Endodermal cell (in vitro differentiated cells): ENCODE measurements around the gene DHRS1. TPM values are rescaled to one million over a fixed set of nuclear protein-coding genes. Genes with fewer than 3 reads are reported as not detected.

Experiments used
- DNase-seq: peaks from one replicate; pipeline ENCODE4 v3.0.0-alpha.2; 2017
- H3K27ac ChIP-seq: 2 replicates; pipeline ENCODE4 v1.5.1; 2013; ENCODE audit warnings: mild to moderate bottlenecking, low read depth, low read length, moderate library complexity
- H3K27me3 ChIP-seq: 2 replicates; pipeline ENCODE4 v1.6.1; 2013; ENCODE audit warnings: mild to moderate bottlenecking, low read length, moderate library complexity; ENCODE audit not compliant: insufficient read depth, control insufficient read depth, poor library complexity, severe bottlenecking
- H3K36me3 ChIP-seq: 2 replicates; pipeline ENCODE4 v1.7.0; 2013; ENCODE audit warnings: mild to moderate bottlenecking, low read length, moderate library complexity; ENCODE audit not compliant: control insufficient read depth, insufficient read depth
- H3K4me1 ChIP-seq: one replicate; pipeline ENCODE4 v1.7.0; 2013; ENCODE audit warnings: low read length; ENCODE audit not compliant: control insufficient read depth, insufficient read depth
- H3K4me3 ChIP-seq: 2 replicates; pipeline ENCODE4 v1.5.1; 2013; ENCODE audit warnings: mild to moderate bottlenecking, low read length, moderate library complexity
- H3K9ac ChIP-seq: 2 replicates; pipeline ENCODE4 v1.6.1; 2013; ENCODE audit warnings: mild to moderate bottlenecking, low read length, moderate library complexity; ENCODE audit not compliant: poor library complexity, severe bottlenecking; ENCODE audit errors: extremely low read depth
- H3K9me3 ChIP-seq: 2 replicates; pipeline ENCODE4 v1.6.1; 2013; ENCODE audit warnings: mild to moderate bottlenecking, low read length, moderate library complexity; ENCODE audit not compliant: control insufficient read depth
- H3K27ac Mint-ChIP-seq: 2 replicates; pipeline ENCODE4 v1.8.0; 2020; ENCODE audit warnings: mixed read lengths
- H3K27me3 Mint-ChIP-seq: 2 replicates; pipeline ENCODE4 v1.8.0; 2021; ENCODE audit warnings: mild to moderate bottlenecking, mixed read lengths; ENCODE audit not compliant: insufficient read depth
- H3K36me3 Mint-ChIP-seq: 2 replicates; pipeline ENCODE4 v1.8.0; 2020; ENCODE audit warnings: low read depth, mixed read lengths
- H3K4me1 Mint-ChIP-seq: 2 replicates; pipeline ENCODE4 v1.8.0; 2020; ENCODE audit warnings: mixed read lengths
- H3K4me3 Mint-ChIP-seq: 2 replicates; pipeline ENCODE4 v1.8.0; 2020; ENCODE audit warnings: mild to moderate bottlenecking, moderate library complexity, mixed read lengths
- H3K9me3 Mint-ChIP-seq: 2 replicates; pipeline ENCODE4 v1.8.0; 2020; ENCODE audit warnings: mild to moderate bottlenecking, mixed read lengths
- CTCF ChIP-seq: fragments of 200-600 bp; sonication (generic); conservative IDR thresholded peaks from 2 replicates; pipeline ENCODE4 v1.5.0; 2021; ENCODE audit warnings: antibody characterized with exemption, mild to moderate bottlenecking
- WGBS, 2 experiments: methylation state at CpG; one replicate each; pipeline versions ENCODE4 v1.1.5 to v1.1.7; 2013; ENCODE audit warnings: missing lambda C conversion rate in 2 of 2, mixed read lengths in 1 of 2; ENCODE audit not compliant: insufficient coverage in 1 of 2, insufficient read length in 1 of 2; 5-methylcytosine and 5-hydroxymethylcytosine counted together
- total RNA-seq, 2 donors: library from RNA; stranded (reverse); fragmentation: NEBNext Ultra II Directional in 1 of 2; extraction: Animal tissue kit (Norgen Biotek cat#: 25700) in 1 of 2; gene quantifications; 2 replicates in 1 of 2; 3 replicates in 1 of 2; pipeline ENCODE4 v1.2.1, GENCODE V29; 2021

Gene DHRS1
- total RNA-seq, 2 donors from 2014 or later: 21.2 to 22.5 TPM

DNA sequence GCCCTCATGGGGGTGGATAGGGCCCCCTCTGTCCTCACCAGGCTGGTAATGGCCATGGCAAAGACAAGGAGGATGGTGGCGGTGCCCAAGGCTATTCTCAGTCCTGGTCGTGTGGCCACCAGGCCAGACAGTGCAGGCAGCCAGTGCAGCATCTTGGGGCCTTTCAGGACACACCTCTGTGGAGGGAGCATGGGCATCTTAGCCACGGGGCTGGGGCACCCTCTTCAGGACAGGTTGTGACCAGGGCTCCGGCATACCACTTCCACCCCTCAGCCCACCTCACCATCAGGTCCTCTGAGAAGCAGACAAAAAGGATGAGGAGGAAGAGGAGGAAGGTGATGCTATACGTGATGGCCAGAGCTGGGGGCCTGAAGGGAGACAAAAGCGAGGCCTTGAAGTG is 24.4 kb upstream of the DHRS1 start:
- DNase-seq: no peak
- H3K27me3 ChIP-seq: peaks cover 9% of the 10 kb centered on the region
- Mint-ChIP-seq H3K4me3 (no peak overlapping the region), H3K27me3 (peaks cover 66% of the 10 kb centered on the region), H3K4me1 (peaks cover 2% of the 10 kb centered on the region), H3K9me3 (no peaks in the 10 kb centered on the region), H3K36me3 (no peaks in the 10 kb centered on the region), H3K27ac (no peak overlapping the region)
- WGBS, 2 experiments: 77 to 85% methylated on average over 3 to 4 of the region's 6 CpGs
- no peaks in the 10 kb centered on the region for H3K9me3 ChIP-seq
- no peak overlapping the region for H3K4me3 ChIP-seq
- H3K4me1 ChIP-seq: no peaks in the 10 kb centered on the region
- no peak for TF ChIP-seq CTCF
- no peak overlapping the region for H3K9ac ChIP-seq
- no peak overlapping the region for H3K27ac ChIP-seq
- H3K36me3 ChIP-seq: no peaks in the 10 kb centered on the region

- no peak for TF ChIP-seq CTCF
- H3K9me3 Mint-ChIP-seq: no peaks in the 10 kb centered on the region
- Histone ChIP-seq H3K4me3 (no peak overlapping the region), H3K9ac (no peak overlapping the region), H3K36me3 (no peaks in the 10 kb centered on the region), H3K27ac (no peak overlapping the region), H3K9me3 (no peaks in the 10 kb centered on the region), H3K27me3 (peaks cover 7% of the 10 kb centered on the region), H3K4me1 (no peaks in the 10 kb centered on the region)
- H3K36me3 Mint-ChIP-seq: no peaks in the 10 kb centered on the region
- H3K4me1 Mint-ChIP-seq: peaks cover 2% of the 10 kb centered on the region
- DNase-seq: no peak
- peaks cover 66% of the 10 kb centered on the region for H3K27me3 Mint-ChIP-seq
- no peak overlapping the region for H3K4me3 Mint-ChIP-seq
- H3K27ac Mint-ChIP-seq: no peak overlapping the region
- 83 to 100% methylated on average over 2 to 3 of the region's 3 CpGs for WGBS, 2 experiments
Observed at GRCh38 chr14:24323341-24323740, 23.8 kb upstream of the DHRS1 start.

GRCh38 chr14:24322672-24323071 is 23.1 kb upstream of the DHRS1 start:
- no peaks in the 10 kb centered on the region for H3K9me3 Mint-ChIP-seq
- Histone ChIP-seq H3K9me3 (no peaks in the 10 kb centered on the region), H3K27ac (no peak overlapping the region), H3K4me3 (no peak overlapping the region), H3K4me1 (no peaks in the 10 kb centered on the region), H3K36me3 (no peaks in the 10 kb centered on the region), H3K9ac (no peak overlapping the region), H3K27me3 (peaks cover 7% of the 10 kb centered on the region)
- DNase-seq: no peak
- 89 to 91% methylated on average over 7 to 10 of the region's 10 CpGs for WGBS, 2 experiments
- peaks cover 72% of the 10 kb centered on the region for H3K27me3 Mint-ChIP-seq
- no peak overlapping the region for H3K27ac Mint-ChIP-seq
- TF ChIP-seq CTCF: no peak
- peaks cover 2% of the 10 kb centered on the region for H3K4me1 Mint-ChIP-seq
- no peak overlapping the region for H3K4me3 Mint-ChIP-seq
- H3K36me3 Mint-ChIP-seq: no peaks in the 10 kb centered on the region
